NCI-H2171 (cell line): ENCODE measurements around the gene PITPNM1.

Experiments used
- DNase-seq: peaks from one replicate; lab custom pipeline; 2025; lab: John Stamatoyannopoulos, UW

PITPNM1 gene

GRCh38 chr11:67503119-67504004, 1.8 kb downstream of the PITPNM1 start:
- no peak for DNase-seq

GRCh38 chr11:67502328-67502979, 2.7 kb downstream of the PITPNM1 start:
- DNase-seq = no peak

GRCh38 chr11:67501854-67502253, 3.3 kb downstream of the PITPNM1 start:
- DNase-seq = no peak

GRCh38 chr11:67500831-67501715, 4.1 kb downstream of the PITPNM1 start:
- no peak for DNase-seq

GRCh38 chr11:67500484-67500821, 4.7 kb downstream of the PITPNM1 start:
- DNase-seq = no peak

- no peak for DNase-seq
Measured at GRCh38 chr11:67499808-67500483, 5.2 kb downstream of the PITPNM1 start.

- no peak for DNase-seq
Measured at GRCh38 chr11:67498544-67498972, 6.6 kb downstream of the PITPNM1 start.

- DNase-seq = no peak
Measured at GRCh38 chr11:67497656-67498291, 7.4 kb downstream of the PITPNM1 start.

- no peak for DNase-seq
Measured at GRCh38 chr11:67496113-67496512, 9.1 kb downstream of the PITPNM1 start.

GRCh38 chr11:67495234-67496005, 9.7 kb downstream of the PITPNM1 start:
- no peak for DNase-seq

- DNase-seq = no peak
Measured at GRCh38 chr11:67494371-67495233, 10.6 kb downstream of the PITPNM1 start.

GRCh38 chr11:67493548-67494370, 11.4 kb downstream of the PITPNM1 start:
- no peak for DNase-seq

GRCh38 chr11:67492801-67493547, 12.2 kb downstream of the PITPNM1 start:
- DNase-seq = no peak

GRCh38 chr11:67492069-67492727, 13.0 kb downstream of the PITPNM1 start:
- no peak for DNase-seq

- DNase-seq = no peak
Measured at GRCh38 chr11:67491276-67492068, 13.7 kb downstream of the PITPNM1 start.

- no peak for DNase-seq
Measured at GRCh38 chr11:67490727-67491065, 14.5 kb downstream of the PITPNM1 start.
